DMS 273 (cell line): ENCODE measurements around the gene FLNA.
"Not testable (repeated sequence)": the region's sequence is repeated elsewhere in the genome, so short reads cannot be mapped to it uniquely, and the experiment has no call there.

Experiments
- DNase-seq: peaks from one replicate; lab custom pipeline; 2025; ENCODE audit not compliant: unreplicated experiment; lab: John Stamatoyannopoulos, UW

Gene FLNA

DNA sequence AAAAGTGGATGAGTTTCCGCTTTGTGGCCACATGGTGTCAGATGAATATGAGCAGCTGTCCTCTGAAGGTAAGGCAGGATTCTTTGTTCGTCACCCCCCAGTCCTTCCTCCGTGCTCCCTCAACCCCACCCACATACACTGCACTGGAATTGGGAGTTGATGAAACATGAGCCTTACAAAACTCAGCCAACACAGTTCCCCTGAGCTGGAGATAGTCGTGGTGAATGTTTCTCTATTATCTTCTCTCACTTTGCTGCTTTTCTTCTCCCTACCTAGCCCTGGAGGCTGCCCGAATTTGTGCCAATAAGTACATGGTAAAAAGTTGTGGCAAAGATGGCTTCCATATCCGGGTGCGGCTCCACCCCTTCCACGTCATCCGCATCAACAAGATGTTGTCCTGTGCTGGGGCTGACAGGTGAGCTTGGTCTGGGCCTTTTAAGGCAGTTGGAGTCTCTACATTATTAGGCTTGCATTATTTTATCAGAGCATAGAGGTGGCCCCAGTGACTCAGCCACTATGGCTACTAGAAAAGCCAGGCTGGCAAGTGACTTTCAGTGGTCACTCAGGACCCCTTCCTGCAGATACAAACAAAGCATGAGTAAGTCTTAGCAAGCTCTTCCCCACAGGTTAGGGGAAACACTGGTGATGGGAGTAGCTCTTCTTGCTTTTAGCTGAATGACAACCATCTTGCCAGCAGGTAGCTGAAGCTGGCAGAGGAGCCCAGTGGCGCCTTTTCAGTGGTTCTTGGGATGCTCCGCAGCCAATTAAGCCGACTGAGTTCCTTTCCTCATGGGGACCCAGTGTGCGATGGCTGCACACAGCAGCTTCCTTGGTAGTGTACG lies 25.3 kb upstream of the FLNA start:
- DNase-seq, result no peak

DNA sequence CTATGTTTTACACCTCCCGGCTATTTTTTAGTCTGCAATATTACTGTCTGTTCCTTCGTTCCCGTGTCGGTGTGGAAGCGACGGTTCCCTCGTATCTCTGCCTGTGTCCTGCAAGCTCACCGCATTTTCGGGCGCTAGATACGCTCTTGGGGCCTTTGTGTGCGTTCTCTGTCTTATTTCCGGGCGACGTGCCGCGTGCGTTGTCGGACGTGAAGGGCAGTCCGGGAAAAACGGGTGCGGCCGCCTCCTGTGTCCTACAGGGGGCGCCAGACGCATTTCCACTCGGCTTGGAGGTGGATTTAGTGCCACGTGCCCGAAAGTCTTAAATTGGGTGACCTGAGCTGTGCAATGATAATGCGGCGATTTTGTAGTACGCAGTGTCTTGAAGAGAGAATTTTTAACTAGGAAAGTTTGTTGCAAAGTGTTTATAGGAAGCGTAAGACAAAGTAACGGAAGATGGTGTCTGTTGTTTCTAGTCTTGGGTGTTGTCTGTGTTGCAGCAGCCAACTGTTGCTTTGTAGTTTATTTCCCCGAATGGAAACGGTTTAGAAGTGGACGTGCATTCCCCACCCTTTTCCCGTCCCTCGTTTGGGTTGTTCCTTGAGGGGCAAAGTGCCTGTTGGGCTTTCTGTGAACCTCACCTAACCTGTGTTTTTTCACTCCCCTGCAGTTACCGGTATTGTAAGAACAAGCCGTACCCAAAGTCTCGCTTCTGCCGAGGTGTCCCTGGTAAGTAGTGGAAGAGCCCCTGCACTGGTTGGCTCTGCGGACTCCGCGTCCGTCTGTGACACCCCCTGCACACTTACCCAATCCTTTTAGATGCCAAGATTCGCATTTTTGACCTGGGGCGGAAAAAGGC lies 24.5 kb upstream of the FLNA start:
- DNase-seq, result peak; percentile 87

DNA sequence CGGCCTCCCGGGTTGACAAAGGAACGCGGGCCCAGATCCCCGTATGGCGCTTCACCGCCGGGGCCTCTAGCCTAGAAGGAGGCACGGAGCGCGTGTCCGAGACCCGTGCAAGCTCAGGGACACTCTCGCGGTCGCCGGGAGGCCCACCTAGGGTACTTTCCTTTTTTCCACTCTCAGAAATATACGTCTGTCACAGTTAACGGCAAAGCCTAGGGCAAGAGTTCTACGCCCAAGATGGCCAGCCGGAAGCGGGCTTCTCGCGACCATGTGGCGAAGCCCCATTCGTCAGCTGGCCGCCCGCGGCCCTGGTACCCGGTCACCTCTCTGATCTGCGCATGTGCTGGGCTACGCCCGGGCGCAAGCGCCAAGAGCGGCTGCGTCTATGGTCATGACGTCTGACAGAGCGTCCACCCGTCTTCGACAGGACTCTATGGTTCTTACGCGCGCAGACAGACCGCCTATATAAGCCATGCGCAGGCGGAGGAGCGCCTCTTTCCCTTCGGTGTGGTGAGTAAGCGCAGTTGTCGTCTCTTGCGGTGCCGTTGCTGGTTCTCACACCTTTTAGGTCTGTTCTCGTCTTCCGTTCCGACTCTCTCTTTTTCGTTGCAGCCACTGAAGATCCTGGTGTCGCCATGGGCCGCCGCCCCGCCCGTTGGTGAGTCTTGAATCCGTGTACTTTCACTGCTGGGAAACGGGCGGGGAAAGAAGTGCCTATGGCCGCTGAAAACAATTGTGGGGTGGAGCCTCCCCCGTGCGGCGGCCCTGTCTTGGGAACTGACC lies 23.6 kb upstream of the FLNA start, which contains the start of gene RPL10:
TSS of gene RPL10 (plus strand) at position 490 of the 780 bp plus-strand sequence. CDS start at position 633, 143 bp downstream.
- DNase-seq, result peak; percentile 98

DNA sequence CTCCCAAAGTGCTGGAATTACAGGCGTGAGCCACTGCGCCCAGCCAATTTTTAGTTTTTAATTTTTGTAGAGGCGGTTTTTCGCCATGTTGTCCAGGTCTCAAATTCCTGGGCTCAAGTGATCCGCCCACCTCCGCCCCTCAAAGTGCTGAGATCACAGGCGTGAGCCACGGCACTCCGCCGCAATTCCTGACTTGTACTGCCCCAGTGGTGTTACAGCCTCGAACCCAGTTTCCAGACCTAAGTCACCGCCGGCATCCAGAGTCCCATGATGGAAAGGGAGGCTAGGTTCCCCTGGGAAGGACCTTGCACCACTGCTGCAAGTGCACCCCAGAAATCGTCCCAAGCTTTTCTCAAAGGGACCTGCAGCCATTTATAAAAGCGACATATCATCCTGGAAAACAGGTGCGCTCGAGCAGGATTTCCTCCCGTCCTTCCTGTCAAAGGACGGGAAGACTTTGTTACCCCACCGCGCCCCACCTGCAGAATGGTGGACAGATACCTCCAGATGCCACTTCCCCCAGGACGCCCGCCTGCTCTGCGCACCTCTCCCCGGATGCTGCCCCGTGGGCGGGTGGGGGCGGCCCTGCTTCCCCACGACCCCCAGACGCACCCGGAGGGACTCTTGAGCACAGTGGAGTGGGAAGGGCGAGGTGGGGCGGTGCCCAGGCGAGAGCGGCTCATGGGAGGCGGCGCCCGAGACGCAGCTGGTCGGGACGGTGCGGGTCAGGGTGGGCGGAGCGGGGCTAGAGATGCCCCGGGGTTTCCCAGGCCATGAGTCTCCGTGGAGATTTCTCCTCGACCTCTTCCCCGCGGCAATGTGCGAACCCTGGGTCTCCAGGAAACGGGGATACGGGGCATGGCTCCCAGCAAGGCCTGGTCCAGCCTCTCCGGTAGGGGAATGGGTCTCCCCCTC lies 22.8 kb upstream of the FLNA start:
- peak; percentile 77 for DNase-seq

DNA sequence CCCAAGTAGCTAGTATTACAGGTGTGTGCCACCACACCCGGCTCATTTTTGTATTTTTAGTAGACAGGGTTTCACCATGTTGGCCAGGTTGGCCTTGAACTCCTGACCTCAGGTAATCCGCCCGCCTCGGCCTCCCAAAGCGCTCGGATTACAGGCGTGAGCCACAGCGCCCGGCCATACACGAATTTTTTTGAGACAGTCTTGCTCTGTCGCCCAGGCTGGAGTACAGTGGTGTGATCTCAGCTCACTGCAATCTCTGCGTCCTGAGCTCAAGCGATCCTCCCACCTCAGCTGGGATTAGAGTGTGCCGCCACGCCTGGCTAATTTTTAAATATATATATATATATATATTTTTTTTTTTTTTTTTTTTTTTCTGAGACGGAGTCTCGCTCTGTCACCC lies 21.9 kb upstream of the FLNA start:
- DNase-seq, result not testable (repeated sequence)

DNA sequence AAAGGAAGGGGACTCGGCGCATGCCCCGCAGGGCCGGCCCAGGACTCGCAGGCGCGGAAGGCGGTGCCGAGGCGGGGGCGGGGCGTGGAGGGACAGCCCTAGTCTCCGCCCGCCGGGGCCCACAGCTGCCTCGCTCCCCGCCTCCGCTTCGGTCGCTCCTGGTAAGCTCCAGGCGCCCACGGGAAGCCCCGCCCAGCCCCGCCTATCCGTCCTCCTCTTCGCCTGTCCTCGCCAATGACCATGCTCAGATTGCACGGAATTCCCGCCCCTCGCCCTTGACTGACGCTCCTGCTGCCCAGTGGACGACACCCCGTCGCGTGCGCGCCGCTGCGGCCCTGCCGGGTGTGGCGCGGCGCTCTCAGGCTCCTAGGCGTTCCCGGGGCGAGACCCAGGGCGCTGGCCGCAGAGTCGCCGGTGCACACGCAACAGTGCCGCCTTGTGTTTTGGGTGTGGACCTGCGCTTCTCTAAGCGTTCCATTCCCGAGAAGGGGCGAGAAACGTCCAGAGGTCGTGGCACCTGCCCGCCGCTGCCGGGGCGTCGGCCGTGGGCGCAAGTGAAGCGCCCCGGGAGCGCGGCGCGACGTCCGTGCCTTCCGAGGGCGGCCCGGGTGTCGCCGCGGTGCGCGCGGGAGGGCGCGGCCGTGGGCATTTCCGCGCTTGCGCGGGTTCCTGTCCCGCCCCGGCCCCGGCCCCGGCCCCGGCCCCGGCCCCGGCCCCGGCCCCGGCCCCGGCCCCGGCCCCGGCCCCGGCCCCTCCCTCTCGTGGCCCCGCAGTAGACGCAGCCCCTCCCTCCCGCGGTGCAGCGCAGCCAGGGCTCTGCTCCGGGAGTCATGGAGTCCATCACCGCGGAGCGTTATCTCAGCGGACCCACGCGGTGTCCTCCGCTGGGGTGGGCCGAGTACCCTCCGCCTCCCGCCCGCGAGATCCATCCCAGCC lies 15.6 kb upstream of the FLNA start:
- DNase-seq, result not testable (repeated sequence)

DNA sequence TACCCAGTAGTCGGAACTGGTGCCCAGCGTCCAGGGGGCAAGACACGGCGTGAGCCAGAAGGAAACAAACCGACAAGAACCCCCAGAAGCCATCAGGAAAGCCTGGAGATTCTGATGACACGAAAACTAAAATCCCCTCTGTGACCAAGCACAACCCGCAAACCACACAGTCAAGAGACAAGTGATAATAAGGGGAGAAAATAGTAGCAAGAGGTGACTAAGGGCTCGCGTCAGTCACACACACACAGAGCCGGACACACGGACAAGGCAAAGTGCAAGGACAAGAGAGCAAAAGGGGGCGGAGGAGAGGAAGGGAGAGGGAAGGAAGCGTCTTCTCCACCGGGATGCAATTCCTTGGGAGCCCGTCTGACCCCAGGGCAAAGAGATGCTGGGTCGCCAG lies 14.2 kb upstream of the FLNA start:
- DNase-seq, result not testable (repeated sequence)

DNA sequence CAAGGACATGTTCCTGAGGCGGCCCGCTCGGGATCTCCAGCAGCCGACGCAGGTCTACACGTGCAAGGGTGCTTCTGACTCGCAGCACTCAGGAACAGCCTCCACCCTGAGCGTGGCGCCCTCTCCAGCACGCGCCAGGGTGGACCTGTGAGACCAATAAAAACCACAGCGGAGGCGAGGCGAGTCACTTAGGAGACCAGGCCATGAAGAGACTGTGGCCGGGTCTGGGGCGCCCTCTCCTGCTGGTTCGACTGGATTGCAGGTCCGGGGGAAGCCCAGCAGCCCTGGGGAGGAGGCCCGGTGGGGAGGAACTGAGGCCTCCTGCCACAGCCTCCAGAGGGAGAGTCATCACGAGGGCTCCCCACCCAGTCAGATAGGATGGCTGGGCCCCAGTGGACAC lies 13.7 kb upstream of the FLNA start:
- not testable (repeated sequence) for DNase-seq

DNA sequence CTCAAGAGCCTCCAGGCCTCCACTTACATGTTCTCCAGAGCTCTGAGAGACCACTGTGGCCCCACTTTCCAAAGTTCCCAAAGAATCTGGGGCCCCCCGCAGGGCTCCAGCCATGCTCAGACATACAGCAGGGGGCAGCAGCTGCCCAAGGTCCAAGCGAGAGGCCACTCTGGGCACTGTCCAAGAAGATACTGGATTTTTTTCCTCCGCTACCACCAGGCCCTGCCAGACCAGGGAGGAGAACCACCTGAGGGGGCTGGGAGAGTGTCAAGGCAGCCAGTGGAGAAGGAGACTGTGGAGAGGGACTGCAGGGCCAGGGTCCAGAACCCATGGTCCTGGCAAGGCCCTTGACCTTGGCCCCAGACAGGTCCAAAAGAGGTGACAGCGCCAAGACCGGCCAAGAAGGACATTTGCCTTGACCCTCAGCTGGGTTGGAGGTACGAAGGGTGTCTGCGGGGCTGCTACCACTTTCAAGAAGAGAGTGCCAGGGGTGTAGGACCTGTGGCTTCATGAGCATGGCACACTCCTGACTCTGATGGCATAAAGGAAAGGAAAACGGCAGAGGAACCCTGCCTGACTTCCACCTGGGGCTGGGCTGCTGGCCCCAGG lies 10.0 kb upstream of the FLNA start:
- no peak for DNase-seq

DNA sequence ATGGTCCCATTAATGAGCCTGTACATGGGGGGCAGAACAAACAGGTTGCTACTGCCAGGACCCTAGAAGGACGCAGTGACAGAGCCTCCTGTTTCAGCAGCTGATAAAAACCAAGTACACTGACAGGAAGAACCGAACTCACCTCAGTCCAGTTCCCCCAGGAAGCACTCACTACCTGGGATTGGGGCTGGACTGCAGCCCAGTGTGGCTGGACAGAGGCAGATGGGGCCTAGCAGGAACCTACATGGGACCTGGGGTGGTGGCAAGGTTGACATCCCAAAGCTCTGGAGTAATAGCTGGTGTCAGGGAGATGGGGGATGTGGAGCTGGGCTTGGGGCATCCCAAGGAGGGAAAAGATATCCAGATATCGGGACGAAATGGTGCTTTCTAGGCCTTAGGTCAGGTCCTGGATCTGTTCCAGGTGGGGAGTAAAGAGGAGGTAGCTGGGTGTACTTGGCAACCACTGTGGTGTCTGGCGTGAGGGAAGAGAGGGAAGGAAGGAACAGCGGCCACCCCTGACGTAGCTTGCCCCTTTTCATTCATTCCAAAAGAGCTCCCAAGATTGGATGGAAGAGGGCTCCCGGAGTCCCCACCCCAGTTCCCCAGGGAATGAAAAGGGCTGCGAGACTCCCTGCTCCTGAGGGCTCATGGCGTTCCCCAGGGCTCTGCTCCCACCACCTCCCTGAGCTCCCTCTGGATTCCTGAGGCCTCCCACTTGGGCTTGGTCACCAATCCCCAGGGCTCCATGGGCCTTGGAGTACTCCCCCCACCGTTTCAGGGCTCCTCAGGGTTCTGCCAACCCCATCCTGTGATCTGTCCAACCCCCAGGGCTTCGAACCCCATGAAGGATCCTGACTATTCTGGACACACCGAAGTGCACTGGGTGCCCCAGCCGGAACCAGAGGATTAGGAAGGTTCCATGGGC lies 9.2 kb upstream of the FLNA start:
- DNase-seq, result peak; percentile 39

DNA sequence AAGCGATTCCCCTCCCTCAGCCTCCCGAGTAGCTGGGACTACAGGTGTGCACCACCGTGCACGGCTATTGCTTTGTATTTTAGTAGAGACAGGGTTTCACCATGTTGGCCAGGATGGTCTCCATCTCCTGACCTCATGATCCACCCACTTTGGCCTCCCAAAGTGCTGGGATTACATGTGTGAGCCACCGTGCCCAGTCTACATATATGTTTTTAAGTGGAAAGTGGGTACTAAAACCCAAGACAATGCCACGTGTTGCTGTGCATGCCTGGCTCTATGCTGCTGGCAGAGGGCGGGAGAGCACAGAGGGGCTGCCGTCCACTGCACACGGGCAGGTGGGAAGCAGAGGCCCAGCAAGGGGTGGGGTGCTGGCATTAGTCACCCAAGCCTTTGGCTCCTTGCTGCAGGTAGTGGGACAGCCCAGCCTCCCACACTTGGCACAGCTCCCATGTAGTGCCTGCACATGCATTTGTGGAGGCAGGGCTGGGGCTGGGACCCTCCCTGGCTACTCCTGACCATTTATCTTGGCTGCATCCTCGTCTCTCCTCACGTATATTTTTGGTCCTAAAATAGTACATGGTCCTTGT lies 8.1 kb upstream of the FLNA start:
- no peak for DNase-seq

DNA sequence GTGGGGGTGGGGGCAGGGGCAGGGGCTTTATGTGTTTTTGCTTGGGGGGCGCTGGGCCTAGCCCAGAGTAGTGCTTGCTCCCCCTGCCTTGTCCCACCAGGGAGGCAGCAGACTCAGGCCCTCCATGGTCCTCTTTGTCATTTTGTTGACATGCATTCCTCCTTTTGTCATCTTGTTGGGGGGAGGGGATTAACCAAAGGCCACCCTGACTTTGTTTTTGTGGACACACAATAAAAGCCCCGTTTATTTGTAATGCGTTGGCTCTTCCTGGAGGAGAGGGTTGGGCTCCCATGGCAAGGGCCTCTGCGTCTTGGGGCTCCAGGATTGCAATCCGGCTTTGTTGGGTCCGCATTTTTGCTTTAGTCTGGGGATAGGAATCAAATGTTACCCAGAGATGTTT lies 6.8 kb upstream of the FLNA start:
- DNase-seq, result no peak

DNA sequence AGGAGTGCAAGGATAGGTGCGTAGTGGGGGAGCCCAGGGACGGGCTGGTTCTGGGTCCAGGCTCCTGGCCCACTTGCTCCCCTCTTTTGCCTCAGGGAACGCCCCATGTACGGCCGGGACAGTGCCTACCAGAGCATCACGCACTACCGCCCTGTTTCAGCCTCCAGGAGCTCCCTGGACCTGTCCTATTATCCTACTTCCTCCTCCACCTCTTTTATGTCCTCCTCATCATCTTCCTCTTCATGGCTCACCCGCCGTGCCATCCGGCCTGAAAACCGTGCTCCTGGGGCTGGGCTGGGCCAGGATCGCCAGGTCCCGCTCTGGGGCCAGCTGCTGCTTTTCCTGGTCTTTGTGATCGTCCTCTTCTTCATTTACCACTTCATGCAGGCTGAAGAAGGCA lies 6.4 kb upstream of the FLNA start:
- DNase-seq, result no peak

DNA sequence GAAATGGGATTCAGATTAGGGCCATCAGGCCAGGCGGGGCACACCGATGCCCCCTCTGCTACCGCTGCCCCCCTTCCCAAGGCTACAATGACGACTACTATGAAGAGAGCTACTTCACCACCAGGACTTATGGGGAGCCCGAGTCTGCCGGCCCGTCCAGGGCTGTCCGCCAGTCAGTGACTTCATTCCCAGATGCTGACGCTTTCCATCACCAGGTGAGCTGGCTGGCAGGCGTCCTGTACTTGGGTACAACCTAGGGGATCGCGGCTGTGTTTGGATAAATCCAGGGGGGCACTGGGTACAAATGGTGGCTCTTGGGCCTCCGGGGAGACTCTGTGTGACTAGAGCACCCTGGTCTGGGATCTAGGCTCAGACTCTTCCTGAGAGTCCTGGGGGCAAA lies 5.7 kb upstream of the FLNA start:
- DNase-seq, result peak; percentile 34

DNA sequence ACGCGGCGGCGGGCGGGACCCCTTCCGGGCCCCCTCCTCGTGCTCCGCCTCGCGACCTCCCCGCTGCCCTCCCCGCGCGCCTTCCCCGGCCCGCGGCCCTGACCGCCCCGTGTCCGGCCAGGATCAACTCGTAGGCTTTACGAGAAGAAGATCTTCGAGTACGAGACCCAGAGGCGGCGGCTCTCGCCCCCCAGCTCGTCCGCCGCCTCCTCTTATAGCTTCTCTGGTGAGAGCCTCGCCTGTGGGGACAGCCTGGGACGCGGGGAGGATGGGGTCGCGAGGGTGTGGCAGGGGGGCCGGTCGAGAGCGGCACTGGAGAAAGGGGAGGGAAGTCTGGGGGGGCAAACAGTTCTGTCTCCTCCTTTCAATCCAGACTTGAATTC lies 5.1 kb upstream of the FLNA start:
- peak; percentile 52 for DNase-seq

DNA sequence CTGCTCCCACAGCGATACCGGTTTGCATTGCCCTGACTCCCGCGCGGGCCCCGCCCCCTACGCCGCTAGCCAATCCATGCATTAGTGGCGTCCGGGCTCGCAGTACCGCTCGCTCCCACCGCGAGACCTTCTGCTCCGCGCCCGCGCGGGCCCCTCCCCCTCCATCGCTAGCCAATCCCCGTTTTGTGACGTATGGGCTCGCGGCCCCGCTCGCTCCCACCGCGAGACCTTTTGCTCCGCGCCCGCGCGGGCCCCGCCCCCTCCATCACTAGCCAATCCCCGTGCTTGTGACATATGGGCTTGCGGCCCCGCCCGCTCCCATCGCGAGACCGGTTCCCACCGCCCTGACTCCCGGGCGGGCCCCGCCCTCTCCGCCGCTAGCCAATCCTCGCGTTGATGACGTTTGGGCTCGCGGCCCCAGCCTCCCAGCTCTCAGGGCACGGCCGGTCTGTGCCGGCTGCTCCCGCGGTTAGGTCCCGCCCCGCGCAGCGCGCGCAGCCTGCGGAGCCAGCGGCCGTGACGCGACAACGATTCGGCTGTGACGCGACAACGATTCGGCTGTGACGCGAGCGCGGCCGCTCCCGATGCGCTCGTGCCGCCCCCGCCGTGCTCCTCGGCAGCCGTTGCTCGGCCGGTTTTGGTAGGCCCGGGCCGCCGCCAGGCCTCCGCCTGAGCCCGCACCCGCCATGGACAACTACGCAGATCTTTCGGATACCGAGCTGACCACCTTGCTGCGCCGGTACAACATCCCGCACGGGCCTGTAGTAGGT lies 4.5 kb upstream of the FLNA start, which contains the start of gene EMD:
TSS of gene EMD (plus strand) at position 497 of the 770 bp plus-strand sequence. CDS start at position 687, 190 bp downstream.
- DNase-seq, result peak; percentile 100
